ENCODE results near the gene C9orf152.

GRCh38 chr9:110157823-110158664 is 49.9 kb downstream of the C9orf152 start:
- TF ChIP-seq ELK1 (IDR thresholded peaks at IDR 0.05; ENCODE audit: low read depth, low read length), result no peak
- TF ChIP-seq CTCF (IDR thresholded peaks at IDR 0.05 in 2 of 3, conservative IDR thresholded peaks at IDR 0.05 in 1 of 3; ENCODE audit: control insufficient read depth in 2 of 3, extremely low read depth in 1 of 3, insufficient read depth in 1 of 3, low read depth in 3 of 3, low read length in 3 of 3), result no peak
- no peak for TF ChIP-seq MXI1 (IDR thresholded peaks at IDR 0.05; ENCODE audit: low read depth, low read length)
- TF ChIP-seq ZSCAN29 (IDR thresholded peaks at IDR 0.05), result no peak
- no peak for TF ChIP-seq PBX3 (IDR thresholded peaks at IDR 0.05; ENCODE audit: insufficient replicate concordance, low read depth, low read length)
- TF ChIP-seq SKIL (IDR thresholded peaks at IDR 0.05; ENCODE audit: low read depth, poor library complexity, severe bottlenecking), result no peak

All from GM12878 (cell line).